Adrenal gland (tissue), 5 donors: ENCODE results near the gene ARHGAP8.

ENCODE experiments used
- CTCF ChIP-seq, 6 experiments: fragments of 450-650 bp in 4 of 6; fragments of 200-600 bp in 2 of 6; sonication (generic) in 1 of 6; IDR thresholded peaks; 1 replicate in 5 of 6; 2 replicates in 1 of 6; pipeline versions ENCODE4 v1.5.1 to v1.8.0; 2016 to 2021; ENCODE audit warnings: antibody characterized with exemption in 6 of 6, mild to moderate bottlenecking in 2 of 6, moderate library complexity in 1 of 6
- POLR2A ChIP-seq, 2 donors: fragments of 450-650 bp; IDR thresholded peaks; one replicate each; pipeline ENCODE4 v1.6.1; 2017; ENCODE audit warnings: antibody characterized with exemption in 2 of 2, mild to moderate bottlenecking in 2 of 2, moderate library complexity in 1 of 2
- donor health status: DM: no; HTN: no; CAD: no.

GRCh38 chr22:44718418-44718817 is 34.0 kb upstream of the ARHGAP8 start:
- TF ChIP-seq CTCF (IDR thresholded peaks at IDR 0.05) (no peak), POLR2A (IDR thresholded peaks at IDR 0.05) (no peak)
